ENCODE data around the gene PPP6R3.

- no peak for TF ChIP-seq CTCF (IDR thresholded peaks at IDR 0.05; ENCODE audit: poor library complexity, severe bottlenecking)
- TF ChIP-seq POLR2AphosphoS5 (IDR thresholded peaks at IDR 0.05): no peak
- TF ChIP-seq MXI1 (conservative IDR thresholded peaks at IDR 0.05; ENCODE audit: poor library complexity, severe bottlenecking): no peak
- no peak for TF ChIP-seq EZH2 (IDR thresholded peaks at IDR 0.05; ENCODE audit: borderline replicate concordance, insufficient read depth, low read length, poor library complexity, severe bottlenecking)
- no peak for TF ChIP-seq EP300 (conservative IDR thresholded peaks at IDR 0.05; ENCODE audit: poor library complexity, severe bottlenecking)
- TF ChIP-seq REST (IDR thresholded peaks at IDR 0.05; ENCODE audit: borderline replicate concordance): no peak
Observed at GRCh38 chr11:68436162-68436888, 24.2 kb upstream of the PPP6R3 start.

Data from neural cell (in vitro differentiated cells).